ENCODE results near the gene ZNF570. TPM values are rescaled to one million over a fixed set of nuclear protein-coding genes. Genes with fewer than 3 reads are reported as not detected.

Gene ZNF570
- total and polyA plus RNA-seq, 2 donors (not counting 3 experiments of a cell fraction or from before 2014, with no cell fraction given), result 1.0 to 5.0 TPM

DNA sequence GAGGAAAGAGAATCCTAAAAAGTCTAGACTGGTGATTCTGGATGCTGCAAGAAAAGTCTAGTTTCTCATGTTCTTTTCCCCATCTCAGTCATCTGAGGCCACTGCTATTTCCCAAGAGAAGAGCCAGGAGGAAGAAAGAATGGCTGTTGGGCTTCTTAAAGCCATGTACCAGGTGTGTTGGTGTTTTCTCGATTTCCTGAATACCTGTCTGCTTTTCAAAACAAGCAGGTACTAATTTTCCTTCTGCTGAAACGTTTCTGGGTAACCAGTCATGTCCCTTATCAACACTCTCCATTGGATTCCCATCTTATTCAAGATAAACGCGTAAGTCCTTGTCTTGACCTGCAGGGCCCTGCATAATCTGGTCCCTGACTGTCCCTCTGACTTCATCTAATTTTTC lies 1.1 kb downstream of the ZNF570 start:
- Histone ChIP-seq H3K4me3 (replicated peaks in 1 of 3; ENCODE audit: insufficient read depth in 1 of 3, low read depth in 1 of 3, low read length in 3 of 3) (peak overlapping the region in 1 of 3 experiments; percentile 80), H3K9me3 (replicated peaks; ENCODE audit: control insufficient read depth, insufficient read depth, low read length) (no peaks in the 10 kb centered on the region), H3K79me2 (ENCODE audit: control insufficient read depth, insufficient read depth, low read length) (peaks cover 2% of the 10 kb centered on the region), H4K20me1 (replicated peaks; ENCODE audit: control insufficient read depth, extremely low read depth, insufficient read depth, low read length) (no peaks in the 10 kb centered on the region), H3K27me3 (ENCODE audit: control insufficient read depth in 2 of 2, insufficient read depth in 2 of 2, low read length in 2 of 2) (no peaks in the 10 kb centered on the region), H3K4me2 (ENCODE audit: insufficient read depth, low read length) (peak overlapping the region; percentile 55), H2AFZ (ENCODE audit: low read depth, low read length) (no peak overlapping the region), H3K9ac (replicated peaks; ENCODE audit: extremely low read depth, insufficient read depth, low read length) (no peak overlapping the region), H3K36me3 (ENCODE audit: control insufficient read depth in 2 of 2, extremely low read depth in 1 of 2, insufficient read depth in 2 of 2, low read length in 2 of 2) (no peaks in the 10 kb centered on the region), H3K27ac (ENCODE audit: insufficient read depth, low read depth, low read length) (no peak overlapping the region), H3K4me1 (ENCODE audit: control insufficient read depth, extremely low read depth, insufficient read depth, low read length) (peaks cover 5% of the 10 kb centered on the region), H3K9me1 (replicated peaks; ENCODE audit: control insufficient read depth, extremely low read depth, insufficient read depth, low read length) (no peaks in the 10 kb centered on the region)
- TF ChIP-seq POLR2A (IDR thresholded peaks at IDR 0.05; ENCODE audit: low read depth, low read length), result no peak
- no TSS peak for BruUV-seq (replicated peaks)
- DNase-seq (ENCODE audit: low read depth, low spot score), result no peak
- FAIRE-seq, result no peak
- intact Hi-C loops (cut with micrococcal nuclease) (no loop called here), dilution Hi-C loops (cut with MboI; ENCODE audit: extremely low pct_ligation_motif_present, low sequenced_read_pairs) (no loop called here)
- CTCF ChIA-PET, result no interaction called here
- POLR2A ChIA-PET, result no interaction called here

DNA sequence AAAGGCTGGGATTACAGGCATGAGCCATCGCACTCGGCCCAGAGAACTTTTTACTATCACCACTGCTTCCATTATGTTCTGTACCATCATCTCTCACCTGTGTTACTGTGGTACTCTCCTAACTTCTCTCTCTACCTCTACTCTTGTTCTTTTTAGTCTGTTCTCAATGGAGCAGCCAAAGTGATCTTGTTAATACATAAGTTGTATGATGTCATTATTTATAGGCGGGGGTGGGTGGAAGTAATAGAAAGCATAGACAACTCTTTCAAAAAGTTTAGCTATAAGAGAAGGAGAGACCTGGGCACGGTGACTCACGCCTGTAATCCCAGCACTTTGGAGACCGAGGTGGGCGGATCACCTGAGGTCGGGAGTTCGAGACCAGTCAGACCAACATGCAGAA lies 3.0 kb downstream of the ZNF570 start:
- Histone ChIP-seq H3K9me3 (replicated peaks; ENCODE audit: control insufficient read depth, insufficient read depth, low read length) (no peaks in the 10 kb centered on the region), H3K27ac (ENCODE audit: insufficient read depth, low read depth, low read length) (no peak overlapping the region), H3K79me2 (ENCODE audit: control insufficient read depth, insufficient read depth, low read length) (peaks cover 2% of the 10 kb centered on the region), H3K4me2 (ENCODE audit: insufficient read depth, low read length) (no peak overlapping the region), H3K4me3 (replicated peaks in 1 of 3; ENCODE audit: insufficient read depth in 1 of 3, low read depth in 1 of 3, low read length in 3 of 3) (no peak overlapping the region), H3K36me3 (ENCODE audit: control insufficient read depth in 2 of 2, extremely low read depth in 1 of 2, insufficient read depth in 2 of 2, low read length in 2 of 2) (peaks cover 8 to 12% of the 10 kb centered on the region in 2 experiments), H3K4me1 (ENCODE audit: control insufficient read depth, extremely low read depth, insufficient read depth, low read length) (peaks cover 5% of the 10 kb centered on the region), H4K20me1 (replicated peaks; ENCODE audit: control insufficient read depth, extremely low read depth, insufficient read depth, low read length) (no peaks in the 10 kb centered on the region), H3K9ac (replicated peaks; ENCODE audit: extremely low read depth, insufficient read depth, low read length) (no peak overlapping the region), H3K9me1 (replicated peaks; ENCODE audit: control insufficient read depth, extremely low read depth, insufficient read depth, low read length) (no peaks in the 10 kb centered on the region), H2AFZ (ENCODE audit: low read depth, low read length) (no peak overlapping the region), H3K27me3 (ENCODE audit: control insufficient read depth in 2 of 2, insufficient read depth in 2 of 2, low read length in 2 of 2) (no peaks in the 10 kb centered on the region)
- no peak for TF ChIP-seq MYC (IDR thresholded peaks at IDR 0.05; ENCODE audit: low read depth, low read length)
- no peak for TF ChIP-seq EZH2 (IDR thresholded peaks at IDR 0.05; ENCODE audit: borderline replicate concordance, low read depth, low read length, severe bottlenecking)
- TF ChIP-seq, protein P1, sequence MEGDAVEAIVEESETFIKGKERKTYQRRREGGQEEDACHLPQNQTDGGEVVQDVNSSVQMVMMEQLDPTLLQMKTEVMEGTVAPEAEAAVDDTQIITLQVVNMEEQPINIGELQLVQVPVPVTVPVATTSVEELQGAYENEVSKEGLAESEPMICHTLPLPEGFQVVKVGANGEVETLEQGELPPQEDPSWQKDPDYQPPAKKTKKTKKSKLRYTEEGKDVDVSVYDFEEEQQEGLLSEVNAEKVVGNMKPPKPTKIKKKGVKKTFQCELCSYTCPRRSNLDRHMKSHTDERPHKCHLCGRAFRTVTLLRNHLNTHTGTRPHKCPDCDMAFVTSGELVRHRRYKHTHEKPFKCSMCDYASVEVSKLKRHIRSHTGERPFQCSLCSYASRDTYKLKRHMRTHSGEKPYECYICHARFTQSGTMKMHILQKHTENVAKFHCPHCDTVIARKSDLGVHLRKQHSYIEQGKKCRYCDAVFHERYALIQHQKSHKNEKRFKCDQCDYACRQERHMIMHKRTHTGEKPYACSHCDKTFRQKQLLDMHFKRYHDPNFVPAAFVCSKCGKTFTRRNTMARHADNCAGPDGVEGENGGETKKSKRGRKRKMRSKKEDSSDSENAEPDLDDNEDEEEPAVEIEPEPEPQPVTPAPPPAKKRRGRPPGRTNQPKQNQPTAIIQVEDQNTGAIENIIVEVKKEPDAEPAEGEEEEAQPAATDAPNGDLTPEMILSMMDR (IDR thresholded peaks at IDR 0.05; ENCODE audit: extremely low read depth in 1 of 2, insufficient read depth in 1 of 2, low read depth in 1 of 2, low read length in 2 of 2), result no peak
- TF ChIP-seq POLR2AphosphoS5 (IDR thresholded peaks at IDR 0.05; ENCODE audit: insufficient read depth, low read depth, low read length), result no peak
- TF ChIP-seq POLR2A (IDR thresholded peaks at IDR 0.05; ENCODE audit: low read depth, low read length), result no peak
- TF ChIP-seq, protein P2, sequence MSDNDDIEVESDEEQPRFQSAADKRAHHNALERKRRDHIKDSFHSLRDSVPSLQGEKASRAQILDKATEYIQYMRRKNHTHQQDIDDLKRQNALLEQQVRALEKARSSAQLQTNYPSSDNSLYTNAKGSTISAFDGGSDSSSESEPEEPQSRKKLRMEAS (IDR thresholded peaks at IDR 0.05; ENCODE audit: insufficient read depth, insufficient read length), result no peak
- no peak for TF ChIP-seq JUN (IDR thresholded peaks at IDR 0.05; ENCODE audit: borderline replicate concordance, insufficient read depth, insufficient read length, low read depth)
- no peak for TF ChIP-seq GATA2 (IDR thresholded peaks at IDR 0.05; ENCODE audit: insufficient read depth, insufficient read length, low read depth, low read length)
- no peak for FAIRE-seq
- intact Hi-C loops (cut with micrococcal nuclease), result no loop called here
- dilution Hi-C loops (cut with MboI; ENCODE audit: extremely low pct_ligation_motif_present, low sequenced_read_pairs), result no loop called here
- DNase-seq (ENCODE audit: low read depth, low spot score), result no peak
- POLR2A ChIA-PET, result no interaction called here
- no TSS peak for BruUV-seq (replicated peaks)
- CTCF ChIA-PET, result interaction anchor here (0.7 kb wide), 1 partner anchor 248 kb away, joined by 3 read pairs; no protein-coding TSS in a partner anchor
